ENCODE data around the gene GALNT2. TPM values are rescaled to one million over a fixed set of nuclear protein-coding genes. Genes with fewer than 3 reads are reported as not detected.

GALNT2 gene
- total and polyA plus RNA-seq, 3 experiments from 2014 or later = 15.7 to 69.0 (median 65.6) TPM

GRCh38 chr1:230146709-230147108 lies 79.7 kb downstream of the GALNT2 start:
- DNase-seq = no peak
- no peak overlapping the region for H3K4me3 Mint-ChIP-seq
- no peaks in the 10 kb centered on the region for H3K27me3 ChIP-seq (ENCODE audit: insufficient read depth, low read length, poor library complexity, severe bottlenecking)
- peaks cover 0 to 2% (median 0%) of the 10 kb centered on the region in 3 donors for H3K36me3 Mint-ChIP-seq
- peaks cover 13% of the 10 kb centered on the region for H3K4me1 ChIP-seq (ENCODE audit: insufficient read depth, low read length)
- H3K36me3 ChIP-seq (ENCODE audit: insufficient read depth, low read length) = no peaks in the 10 kb centered on the region
- H3K9me3 ChIP-seq (ENCODE audit: low read length) = no peaks in the 10 kb centered on the region
- no peaks in the 10 kb centered on the region for H3K9me3 Mint-ChIP-seq
- POLR2A ChIA-PET = interaction anchor here (0.5 kb wide), 1 partner anchor 9 kb away, joined by 6 read pairs; no protein-coding TSS in a partner anchor
- CTCF ChIA-PET = no interaction called here
- no peak overlapping the region for H3K4me3 ChIP-seq (ENCODE audit: low read length)
- peak overlapping the region in 2 of 8 donors; percentile 29 to 92 for H3K27ac Mint-ChIP-seq
- no peaks in the 10 kb centered on the region for H3K27me3 Mint-ChIP-seq
- H3K27ac ChIP-seq (ENCODE audit: low read depth, low read length) = no peak overlapping the region
- peaks cover 27 to 86% (median 48%) of the 10 kb centered on the region in 3 donors for H3K4me1 Mint-ChIP-seq

- Histone ChIP-seq H3K9me3 (ENCODE audit: low read length) (no peaks in the 10 kb centered on the region), H3K4me1 (ENCODE audit: insufficient read depth, low read length) (peaks cover 13% of the 10 kb centered on the region), H3K27ac (ENCODE audit: low read depth, low read length) (peak overlapping the region; percentile 10), H3K27me3 (ENCODE audit: insufficient read depth, low read length, poor library complexity, severe bottlenecking) (no peaks in the 10 kb centered on the region), H3K4me3 (ENCODE audit: low read length) (no peak overlapping the region), H3K36me3 (ENCODE audit: insufficient read depth, low read length) (no peaks in the 10 kb centered on the region)
- Mint-ChIP-seq H3K27me3 (no peaks in the 10 kb centered on the region), H3K4me3 (peak overlapping the region in 1 of 7 donors; percentile 75), H3K36me3 (peaks cover 0 to 2% (median 1%) of the 10 kb centered on the region in 3 donors), H3K9me3 (no peaks in the 10 kb centered on the region), H3K27ac (peak overlapping the region in 3 of 8 donors; percentile 3 to 92 (median 13)), H3K4me1 (peaks cover 31 to 86% (median 47%) of the 10 kb centered on the region in 3 donors)
- no peak for DNase-seq
- POLR2A ChIA-PET = no interaction called here
- CTCF ChIA-PET = no interaction called here
These were observed 80.5 kb downstream of the GALNT2 start for GRCh38 chr1:230147253-230148125.

- H3K9me3 Mint-ChIP-seq = no peaks in the 10 kb centered on the region
- Histone ChIP-seq H3K9me3 (ENCODE audit: low read length) (no peaks in the 10 kb centered on the region), H3K4me1 (ENCODE audit: insufficient read depth, low read length) (peaks cover 13% of the 10 kb centered on the region), H3K4me3 (ENCODE audit: low read length) (no peak overlapping the region), H3K36me3 (ENCODE audit: insufficient read depth, low read length) (no peaks in the 10 kb centered on the region), H3K27ac (ENCODE audit: low read depth, low read length) (no peak overlapping the region), H3K27me3 (ENCODE audit: insufficient read depth, low read length, poor library complexity, severe bottlenecking) (no peaks in the 10 kb centered on the region)
- H3K4me1 Mint-ChIP-seq = peaks cover 31 to 81% (median 42%) of the 10 kb centered on the region in 3 donors
- peaks cover 0 to 2% (median 1%) of the 10 kb centered on the region in 3 donors for H3K36me3 Mint-ChIP-seq
- CTCF ChIA-PET = no interaction called here
- no peak for DNase-seq
- H3K4me3 Mint-ChIP-seq = no peak overlapping the region
- H3K27ac Mint-ChIP-seq = peak overlapping the region in 1 of 8 donors; percentile 13
- no peaks in the 10 kb centered on the region for H3K27me3 Mint-ChIP-seq
- POLR2A ChIA-PET = no interaction called here
These were observed 81.2 kb downstream of the GALNT2 start for GRCh38 chr1:230148126-230148652.

- no peaks in the 10 kb centered on the region for H3K9me3 ChIP-seq (ENCODE audit: low read length)
- no peak overlapping the region for H3K27ac Mint-ChIP-seq
- no peak overlapping the region for H3K4me3 Mint-ChIP-seq
- no peaks in the 10 kb centered on the region for H3K27me3 Mint-ChIP-seq
- peaks cover 34 to 81% (median 39%) of the 10 kb centered on the region in 3 donors for H3K4me1 Mint-ChIP-seq
- ChIA-PET CTCF (no interaction called here), POLR2A (no interaction called here)
- no peak overlapping the region for H3K27ac ChIP-seq (ENCODE audit: low read depth, low read length)
- H3K27me3 ChIP-seq (ENCODE audit: insufficient read depth, low read length, poor library complexity, severe bottlenecking) = no peaks in the 10 kb centered on the region
- H3K4me3 ChIP-seq (ENCODE audit: low read length) = no peak overlapping the region
- H3K4me1 ChIP-seq (ENCODE audit: insufficient read depth, low read length) = peaks cover 13% of the 10 kb centered on the region
- peaks cover 0 to 2% (median 1%) of the 10 kb centered on the region in 3 donors for H3K36me3 Mint-ChIP-seq
- DNase-seq = no peak
- H3K36me3 ChIP-seq (ENCODE audit: insufficient read depth, low read length) = no peaks in the 10 kb centered on the region
- no peaks in the 10 kb centered on the region for H3K9me3 Mint-ChIP-seq
These were observed 81.9 kb downstream of the GALNT2 start for GRCh38 chr1:230148768-230149469.

GRCh38 chr1:230149751-230150584 lies 82.9 kb downstream of the GALNT2 start:
- Mint-ChIP-seq H3K27ac (peak overlapping the region in 2 of 8 donors; percentile 55 to 63), H3K36me3 (peaks cover 0 to 2% (median 1%) of the 10 kb centered on the region in 3 donors), H3K9me3 (no peaks in the 10 kb centered on the region), H3K4me3 (no peak overlapping the region), H3K4me1 (peaks cover 31 to 78% (median 32%) of the 10 kb centered on the region in 3 donors), H3K27me3 (no peaks in the 10 kb centered on the region)
- no peaks in the 10 kb centered on the region for H3K9me3 ChIP-seq (ENCODE audit: low read length)
- DNase-seq = no peak
- H3K4me1 ChIP-seq (ENCODE audit: insufficient read depth, low read length) = peaks cover 13% of the 10 kb centered on the region
- no peaks in the 10 kb centered on the region for H3K36me3 ChIP-seq (ENCODE audit: insufficient read depth, low read length)
- ChIA-PET POLR2A (no interaction called here), CTCF (no interaction called here)
- H3K27ac ChIP-seq (ENCODE audit: low read depth, low read length) = peak overlapping the region; percentile 15
- H3K27me3 ChIP-seq (ENCODE audit: insufficient read depth, low read length, poor library complexity, severe bottlenecking) = no peaks in the 10 kb centered on the region
- H3K4me3 ChIP-seq (ENCODE audit: low read length) = no peak overlapping the region

- Mint-ChIP-seq H3K27me3 (no peaks in the 10 kb centered on the region), H3K27ac (peak overlapping the region in 1 of 8 donors; percentile 55), H3K4me1 (peaks cover 28 to 76% (median 30%) of the 10 kb centered on the region in 3 donors), H3K9me3 (no peaks in the 10 kb centered on the region), H3K4me3 (no peak overlapping the region), H3K36me3 (peaks cover 0 to 2% (median 1%) of the 10 kb centered on the region in 3 donors)
- no peak for DNase-seq
- Histone ChIP-seq H3K27me3 (ENCODE audit: insufficient read depth, low read length, poor library complexity, severe bottlenecking) (no peaks in the 10 kb centered on the region), H3K4me1 (ENCODE audit: insufficient read depth, low read length) (peaks cover 8% of the 10 kb centered on the region), H3K36me3 (ENCODE audit: insufficient read depth, low read length) (no peaks in the 10 kb centered on the region), H3K27ac (ENCODE audit: low read depth, low read length) (peak overlapping the region; percentile 15), H3K4me3 (ENCODE audit: low read length) (no peak overlapping the region), H3K9me3 (ENCODE audit: low read length) (no peaks in the 10 kb centered on the region)
- ChIA-PET POLR2A (no interaction called here), CTCF (no interaction called here)
These were observed 83.6 kb downstream of the GALNT2 start for GRCh38 chr1:230150615-230151014.

GRCh38 chr1:230151924-230152468 lies 85.0 kb downstream of the GALNT2 start:
- peaks cover 20 to 76% (median 34%) of the 10 kb centered on the region in 3 donors for H3K4me1 Mint-ChIP-seq
- ChIA-PET POLR2A (no interaction called here), CTCF (no interaction called here)
- no peaks in the 10 kb centered on the region for H3K9me3 ChIP-seq (ENCODE audit: low read length)
- no peaks in the 10 kb centered on the region for H3K27me3 Mint-ChIP-seq
- H3K36me3 Mint-ChIP-seq = peaks cover 0 to 2% (median 1%) of the 10 kb centered on the region in 3 donors
- H3K4me3 Mint-ChIP-seq = no peak overlapping the region
- H3K4me1 ChIP-seq (ENCODE audit: insufficient read depth, low read length) = peaks cover 6% of the 10 kb centered on the region
- no peaks in the 10 kb centered on the region for H3K36me3 ChIP-seq (ENCODE audit: insufficient read depth, low read length)
- H3K27ac ChIP-seq (ENCODE audit: low read depth, low read length) = no peak overlapping the region
- no peaks in the 10 kb centered on the region for H3K27me3 ChIP-seq (ENCODE audit: insufficient read depth, low read length, poor library complexity, severe bottlenecking)
- DNase-seq = no peak
- H3K4me3 ChIP-seq (ENCODE audit: low read length) = no peak overlapping the region
- no peak overlapping the region for H3K27ac Mint-ChIP-seq
- H3K9me3 Mint-ChIP-seq = no peaks in the 10 kb centered on the region
